Breast epithelium (tissue), 4 donors: Measurements from ENCODE around the gene EMC10. TPM values are rescaled to one million over a fixed set of nuclear protein-coding genes. Genes with fewer than 3 reads are reported as not detected.

ENCODE experiments used
- DNase-seq, 2 donors: peaks; one replicate each; pipeline ENCODE4 v3.0.0-alpha.2; 2019; ENCODE audit warnings: low spot score in 2 of 2
- H3K27ac ChIP-seq, 2 donors: fragments of 200-600 bp; sonication (generic) in 1 of 2; one replicate each; pipeline ENCODE4 v1.5.1; 2016 to 2019; ENCODE audit warnings: mild to moderate bottlenecking in 1 of 2
- H3K27me3 ChIP-seq, 2 donors: fragments of 200-600 bp; sonication (generic) in 1 of 2; one replicate each; pipeline versions ENCODE4 v1.5.1 to v1.6.0; 2017 to 2019; ENCODE audit warnings: control low read depth in 1 of 2, mild to moderate bottlenecking in 1 of 2
- H3K36me3 ChIP-seq: fragments of 200-600 bp; one replicate; pipeline ENCODE4 v1.5.1; 2019
- H3K4me1 ChIP-seq, 2 donors: fragments of 200-600 bp; sonication (generic); one replicate each; pipeline ENCODE4 v1.5.1; 2016 to 2019; ENCODE audit warnings: control low read depth in 1 of 2
- H3K4me3 ChIP-seq, 3 donors: fragments of 200-600 bp; sonication (generic); 1 replicate in 2 of 3; 2 replicates in 1 of 3; pipeline ENCODE4 v1.5.1; 2016 to 2019; ENCODE audit warnings: mild to moderate bottlenecking in 3 of 3, moderate library complexity in 2 of 3
- H3K9me3 ChIP-seq, 2 donors: fragments of 200-600 bp; sonication (generic) in 1 of 2; one replicate each; pipeline ENCODE4 v1.5.1; 2016 to 2019; ENCODE audit warnings: control low read depth in 1 of 2
- CTCF ChIP-seq, 3 donors: fragments of 450-650 bp; IDR thresholded peaks; one replicate each; pipeline ENCODE4 v1.5.1; 2016 to 2017; ENCODE audit warnings: antibody characterized with exemption in 3 of 3, mild to moderate bottlenecking in 3 of 3, moderate library complexity in 3 of 3
- POLR2A ChIP-seq: fragments of 450-650 bp; IDR thresholded peaks from one replicate; pipeline ENCODE4 v1.6.1; 2016; ENCODE audit warnings: antibody characterized with exemption, mild to moderate bottlenecking, moderate library complexity
- POLR2AphosphoS5 ChIP-seq, 3 donors: sonication (generic); formaldehyde crosslinking; IDR thresholded peaks; one replicate each; pipeline ENCODE4 v1.6.1; 2017; ENCODE audit warnings: antibody characterized with exemption in 3 of 3
- intact Hi-C: fragments of 100-400 bp; cut with DNase I; formaldehyde crosslinking; loops from one replicate; pipeline ENCODE4 v1.15.1; 2023; ENCODE audit warnings: low total_unique reads
- total RNA-seq, 3 donors: library from RNA; depleted of rRNA; stranded (reverse); fragments of >200 nt; gene quantifications; one replicate each; pipeline ENCODE4 v1.1.0, GENCODE V29; 2016

Gene EMC10
- total RNA-seq, 3 donors from 2014 or later, result 38.0 to 78.2 (median 64.6) TPM

GRCh38 chr19:50451223-50451534 lies 25.1 kb upstream of the EMC10 start:
- Histone ChIP-seq H3K4me3 (no peak overlapping the region), H3K27me3 (peaks cover 0 to 17% of the 10 kb centered on the region in 2 donors), H3K27ac (no peak overlapping the region), H3K36me3 (no peaks in the 10 kb centered on the region), H3K9me3 (no peaks in the 10 kb centered on the region), H3K4me1 (no peaks in the 10 kb centered on the region)
- no peak for DNase-seq
- TF ChIP-seq CTCF (IDR thresholded peaks at IDR 0.05), result no peak
- TF ChIP-seq POLR2A, result no peak
- no peak for TF ChIP-seq POLR2AphosphoS5 (IDR thresholded peaks at IDR 0.05)
- intact Hi-C loops, result loop anchor here (10.0 kb wide), 1 partner anchor 96 kb away; no protein-coding TSS in a partner anchor

DNA sequence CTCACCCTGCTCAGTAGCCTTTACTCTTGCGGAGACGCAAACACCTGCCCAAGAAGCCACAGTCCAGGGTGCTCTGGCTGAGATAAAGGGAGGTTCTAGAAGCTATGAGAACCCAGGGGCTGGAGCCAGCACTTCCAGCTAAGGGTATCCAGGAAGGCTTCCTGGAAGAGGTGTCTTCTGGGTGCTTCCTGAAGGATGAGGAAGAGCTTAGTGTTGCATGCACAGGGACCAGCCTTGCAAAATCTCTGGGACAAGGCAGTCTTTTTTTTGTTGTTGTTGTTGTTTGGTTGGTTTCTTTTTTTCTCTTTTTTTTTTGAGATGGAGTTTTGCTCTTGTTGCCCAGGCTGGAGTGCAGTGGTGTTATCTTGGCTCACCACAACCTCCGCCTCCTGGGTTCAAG lies 23.1 kb upstream of the EMC10 start:
- Histone ChIP-seq H3K27ac (no peak overlapping the region), H3K4me1 (no peaks in the 10 kb centered on the region), H3K9me3 (no peaks in the 10 kb centered on the region), H3K36me3 (no peaks in the 10 kb centered on the region), H3K4me3 (no peak overlapping the region), H3K27me3 (peaks cover 3 to 32% of the 10 kb centered on the region in 2 donors)
- TF ChIP-seq POLR2A (no peak), CTCF (IDR thresholded peaks at IDR 0.05) (no peak), POLR2AphosphoS5 (IDR thresholded peaks at IDR 0.05) (no peak)
- DNase-seq, result no peak
- intact Hi-C loops, result loop anchor here (10.0 kb wide), 1 partner anchor 98 kb away; no protein-coding TSS in a partner anchor

- DNase-seq, result no peak
- intact Hi-C loops, result loop anchor here (10.0 kb wide), 1 partner anchor 101 kb away; no protein-coding TSS in a partner anchor
- Histone ChIP-seq H3K4me1 (no peaks in the 10 kb centered on the region), H3K36me3 (no peaks in the 10 kb centered on the region), H3K4me3 (no peak overlapping the region), H3K27ac (no peak overlapping the region), H3K9me3 (no peaks in the 10 kb centered on the region), H3K27me3 (peaks cover 3 to 45% of the 10 kb centered on the region in 2 donors)
- TF ChIP-seq CTCF (IDR thresholded peaks at IDR 0.05) (no peak), POLR2AphosphoS5 (IDR thresholded peaks at IDR 0.05) (no peak), POLR2A (no peak)
Observed at GRCh38 chr19:50455992-50456391, 20.3 kb upstream of the EMC10 start.

DNA sequence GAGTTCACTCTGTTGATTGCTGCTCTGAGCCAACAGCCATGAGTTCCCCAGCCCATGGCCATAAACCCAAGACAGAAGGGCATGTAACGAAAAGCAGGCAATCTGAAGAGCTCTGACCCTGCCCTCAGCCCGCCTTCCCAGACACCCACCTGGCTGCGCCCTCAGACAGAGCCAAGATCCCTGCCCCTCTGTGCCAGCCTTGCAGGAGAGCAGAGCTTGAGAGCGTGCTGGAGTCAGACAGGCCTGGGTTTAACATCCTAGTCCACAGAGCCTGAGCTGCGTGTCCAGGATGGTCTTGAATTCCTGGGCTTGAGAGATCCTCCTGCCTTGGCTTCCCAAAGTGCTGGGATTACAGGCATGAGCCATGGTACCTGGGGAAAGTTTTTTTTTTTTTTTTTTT lies 19.0 kb upstream of the EMC10 start:
- Histone ChIP-seq H3K27ac (no peak overlapping the region), H3K9me3 (no peaks in the 10 kb centered on the region), H3K36me3 (no peaks in the 10 kb centered on the region), H3K27me3 (peaks cover 3 to 41% of the 10 kb centered on the region in 2 donors), H3K4me3 (no peak overlapping the region), H3K4me1 (no peaks in the 10 kb centered on the region)
- intact Hi-C loops, result loop anchor here (10.0 kb wide), 1 partner anchor 102 kb away; no protein-coding TSS in a partner anchor
- TF ChIP-seq CTCF (IDR thresholded peaks at IDR 0.05) (no peak), POLR2A (no peak), POLR2AphosphoS5 (IDR thresholded peaks at IDR 0.05) (no peak)
- no peak for DNase-seq

DNA sequence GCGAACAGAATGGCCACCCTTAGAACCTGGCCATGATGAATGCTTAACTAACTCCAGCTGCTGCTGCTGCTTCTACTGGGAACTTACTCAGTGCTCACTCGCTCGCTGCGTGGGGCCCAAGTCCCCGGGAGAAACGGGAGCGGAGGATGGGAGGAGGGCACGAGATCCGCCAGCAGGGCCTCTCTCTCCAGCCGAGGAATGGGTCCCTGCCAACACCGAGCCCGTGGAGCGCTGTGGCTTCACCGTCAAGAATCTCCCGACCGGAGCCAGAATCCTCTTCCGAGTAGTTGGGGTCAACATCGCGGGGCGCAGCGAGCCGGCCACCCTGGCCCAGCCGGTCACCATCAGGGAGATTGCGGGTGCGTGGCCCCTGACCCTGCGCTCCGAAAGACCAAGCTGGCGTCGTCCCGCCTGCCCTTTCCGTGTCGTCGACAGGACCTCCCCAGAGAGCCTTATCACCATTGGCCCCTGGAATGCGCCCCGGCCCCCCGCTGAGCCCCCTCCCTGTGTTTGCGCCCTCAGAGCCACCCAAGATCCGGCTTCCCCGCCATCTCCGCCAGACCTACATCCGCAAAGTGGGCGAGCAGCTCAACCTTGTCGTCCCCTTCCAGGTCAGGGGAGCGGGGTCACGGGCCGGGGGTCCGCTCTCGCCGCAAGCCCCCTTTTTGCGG lies 17.8 kb upstream of the EMC10 start:
- no peak for TF ChIP-seq POLR2A
- no peak for TF ChIP-seq CTCF (IDR thresholded peaks at IDR 0.05)
- TF ChIP-seq POLR2AphosphoS5 (IDR thresholded peaks at IDR 0.05), result no peak
- Histone ChIP-seq H3K27ac (no peak overlapping the region), H3K27me3 (peaks cover 3 to 38% of the 10 kb centered on the region in 2 donors), H3K36me3 (no peaks in the 10 kb centered on the region), H3K4me1 (no peaks in the 10 kb centered on the region), H3K9me3 (no peaks in the 10 kb centered on the region), H3K4me3 (no peak overlapping the region)
- DNase-seq, result no peak
- intact Hi-C loops, result loop anchor here (10.0 kb wide), 1 partner anchor 104 kb away; no protein-coding TSS in a partner anchor
